Trophoblast cell (in vitro differentiated cells and primary cell): Measurements from ENCODE around the gene TTLL1.

Source experiments
- DNase-seq, 2 donors: peaks; one replicate each; pipeline ENCODE4 v3.0.0-alpha.2; 2016
- H2AFZ ChIP-seq: 2 replicates; pipeline ENCODE4 v1.6.1; 2013; ENCODE audit warnings: low read length, moderate library complexity, mild to moderate bottlenecking; ENCODE audit not compliant: insufficient read depth, poor library complexity
- H2AK5ac ChIP-seq: 2 replicates; pipeline ENCODE4 v1.6.1; 2013; ENCODE audit warnings: mild to moderate bottlenecking, low read length
- H2BK120ac ChIP-seq: 2 replicates; pipeline ENCODE4 v1.6.1; 2013; ENCODE audit warnings: low read length, mild to moderate bottlenecking, moderate library complexity; ENCODE audit not compliant: insufficient read depth, poor library complexity
- H2BK12ac ChIP-seq: 2 replicates; pipeline ENCODE4 v1.6.1; 2013; ENCODE audit warnings: mild to moderate bottlenecking, low read length, moderate library complexity
- H2BK5ac ChIP-seq: 2 replicates; pipeline ENCODE4 v1.6.1; 2013; ENCODE audit warnings: low read length, low read depth, moderate library complexity, mild to moderate bottlenecking; ENCODE audit not compliant: poor library complexity
- H3K14ac ChIP-seq: 2 replicates; pipeline ENCODE4 v1.6.1; 2013; ENCODE audit warnings: mild to moderate bottlenecking, low read length
- H3K18ac ChIP-seq: 2 replicates; pipeline ENCODE4 v1.6.1; 2013; ENCODE audit warnings: mild to moderate bottlenecking, low read length
- H3K23ac ChIP-seq: 2 replicates; pipeline ENCODE4 v1.6.1; 2013; ENCODE audit warnings: low read length
- H3K27ac ChIP-seq: 2 replicates; pipeline ENCODE4 v1.5.1; 2013; ENCODE audit warnings: low read depth, mild to moderate bottlenecking, inconsistent platforms, low read length, moderate library complexity
- H3K27me3 ChIP-seq: 2 replicates; pipeline ENCODE4 v1.6.1; 2013; ENCODE audit warnings: inconsistent platforms, mild to moderate bottlenecking, low read length, moderate library complexity; ENCODE audit not compliant: insufficient read depth
- H3K36me3 ChIP-seq, 2 experiments: 1 replicate in 1 of 2; 2 replicates in 1 of 2; pipeline ENCODE4 v1.6.1; 2013; ENCODE audit warnings: low read length in 2 of 2, mild to moderate bottlenecking in 2 of 2, moderate library complexity in 1 of 2; ENCODE audit not compliant: insufficient read depth in 2 of 2, control insufficient read depth in 1 of 2
- H3K4ac ChIP-seq: 2 replicates; pipeline ENCODE4 v1.6.1; 2013; ENCODE audit warnings: low read depth, mild to moderate bottlenecking, low read length, moderate library complexity
- H3K4me1 ChIP-seq, 2 experiments: 1 replicate in 1 of 2; 2 replicates in 1 of 2; pipeline ENCODE4 v1.6.1; 2013; ENCODE audit warnings: low read length in 2 of 2, mild to moderate bottlenecking in 2 of 2, moderate library complexity in 1 of 2; ENCODE audit not compliant: insufficient read depth in 2 of 2, control insufficient read depth in 1 of 2
- H3K4me2 ChIP-seq: 2 replicates; pipeline ENCODE4 v1.6.1; 2013; ENCODE audit warnings: inconsistent platforms, mild to moderate bottlenecking, low read length, moderate library complexity
- H3K4me3 ChIP-seq: 2 replicates; pipeline ENCODE4 v1.5.1; 2013; ENCODE audit warnings: mild to moderate bottlenecking, low read depth, low read length, inconsistent platforms
- H3K79me1 ChIP-seq: one replicate; pipeline ENCODE4 v1.6.1; 2013; ENCODE audit warnings: low read length
- H3K79me2 ChIP-seq: 2 replicates; pipeline ENCODE4 v1.6.1; 2013; ENCODE audit warnings: low read length, mild to moderate bottlenecking; ENCODE audit not compliant: control insufficient read depth, insufficient read depth, poor library complexity
- H3K9ac ChIP-seq: 2 replicates; pipeline ENCODE4 v1.6.1; 2013; ENCODE audit warnings: mild to moderate bottlenecking, low read length
- H3K9me3 ChIP-seq: 2 replicates; pipeline ENCODE4 v1.6.1; 2013; ENCODE audit warnings: low read depth, mild to moderate bottlenecking, control low read depth, inconsistent platforms, low read length; ENCODE audit not compliant: insufficient read depth
- H4K12ac ChIP-seq: 2 replicates; pipeline ENCODE4 v1.6.1; 2013; ENCODE audit warnings: low read depth, mild to moderate bottlenecking, low read length, moderate library complexity
- H4K8ac ChIP-seq: 2 replicates; pipeline ENCODE4 v1.6.1; 2013; ENCODE audit warnings: low read depth, mild to moderate bottlenecking, low read length, moderate library complexity
- H4K91ac ChIP-seq: one replicate; pipeline ENCODE4 v1.6.1; 2013; ENCODE audit warnings: low read depth, mild to moderate bottlenecking, low read length, moderate library complexity
- WGBS: extraction: QIAGEN DNeasy Blood & Tissue Kit; methylation state at CpG from one replicate; pipeline ENCODE4 v1.1.7; 2013; ENCODE audit warnings: missing lambda C conversion rate; ENCODE audit not compliant: insufficient read length, insufficient coverage; ENCODE audit errors: extremely low coverage; 5-methylcytosine and 5-hydroxymethylcytosine counted together

The TTLL1 gene

DNA sequence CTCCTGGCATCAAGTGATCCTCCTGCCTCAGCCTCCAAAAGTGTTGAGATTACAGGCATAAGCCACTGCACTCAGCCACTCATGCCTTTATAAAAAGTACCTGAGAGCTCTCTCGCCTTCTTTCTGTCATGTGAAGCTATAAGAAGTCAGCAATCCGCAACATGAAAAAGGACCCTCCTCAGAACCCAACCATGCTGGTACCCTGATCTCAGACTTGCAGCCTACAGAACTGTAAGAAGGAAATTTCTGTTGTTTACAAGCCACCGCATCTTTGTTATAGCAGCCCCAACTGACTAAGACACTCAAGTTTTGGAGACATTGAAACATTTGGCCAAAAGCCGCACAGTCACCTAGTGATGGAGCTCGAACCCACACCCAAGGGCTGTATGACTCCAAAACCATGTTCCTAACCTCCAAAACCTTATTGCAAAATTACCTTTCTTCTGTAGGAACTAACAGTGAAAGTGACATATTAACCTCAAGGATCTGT lies 83.1 kb downstream of the TTLL1 start:
- Histone ChIP-seq H3K79me2 (peaks cover 35% of the 10 kb centered on the region), H3K18ac (no peak overlapping the region), H3K27ac (no peak overlapping the region), H2BK120ac (no peak overlapping the region), H3K9ac (no peak overlapping the region), H3K14ac (no peak overlapping the region), H3K9me3 (no peaks in the 10 kb centered on the region), H3K36me3 (no peaks in the 10 kb centered on the region), H3K4me3 (no peak overlapping the region), H4K12ac (no peak overlapping the region), H3K79me1 (peaks cover 12% of the 10 kb centered on the region), H4K8ac (no peak overlapping the region), H3K4ac (peak overlapping the region; percentile 64), H3K27me3 (no peaks in the 10 kb centered on the region), H4K91ac (no peak overlapping the region), H3K4me2 (no peak overlapping the region), H3K4me1 (peaks cover 31 to 51% of the 10 kb centered on the region in 2 experiments), H2BK5ac (no peak overlapping the region), H3K23ac (no peak overlapping the region), H2BK12ac (no peak overlapping the region), H2AFZ (no peak overlapping the region), H2AK5ac (no peak overlapping the region)
- WGBS: no CpG with 5 or more reads among the region's 5 CpGs
- DNase-seq: peak; percentile 88 to 90

DNA sequence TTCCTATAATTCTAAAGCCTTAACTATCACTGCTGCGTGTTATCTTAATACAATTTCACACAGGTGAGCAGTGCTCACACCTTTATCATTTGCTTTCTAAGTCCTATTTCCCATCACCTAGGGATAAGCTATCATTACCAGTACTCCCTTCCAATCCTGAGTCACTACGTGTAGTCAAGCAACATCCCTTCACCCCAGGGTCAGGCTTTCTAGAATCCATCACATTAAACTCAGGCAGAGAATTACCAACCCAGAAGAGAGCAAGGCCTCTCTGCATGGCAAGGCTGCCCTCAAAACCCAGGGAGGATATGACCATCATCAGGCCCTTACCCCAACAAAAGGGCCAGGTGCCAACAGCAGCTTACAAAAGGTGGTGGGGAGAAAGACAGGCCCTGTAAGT lies 84.1 kb downstream of the TTLL1 start:
- Histone ChIP-seq H3K27me3 (no peaks in the 10 kb centered on the region), H3K23ac (no peak overlapping the region), H3K14ac (no peak overlapping the region), H2AK5ac (no peak overlapping the region), H4K91ac (no peak overlapping the region), H3K4ac (peak overlapping the region; percentile 64), H4K8ac (no peak overlapping the region), H2BK120ac (no peak overlapping the region), H3K4me2 (no peak overlapping the region), H3K4me3 (no peak overlapping the region), H4K12ac (no peak overlapping the region), H2BK12ac (no peak overlapping the region), H3K9me3 (no peaks in the 10 kb centered on the region), H3K79me1 (peaks cover 9% of the 10 kb centered on the region), H3K27ac (no peak overlapping the region), H2AFZ (no peak overlapping the region), H3K79me2 (peaks cover 40% of the 10 kb centered on the region), H3K4me1 (peaks cover 33 to 54% of the 10 kb centered on the region in 2 experiments), H2BK5ac (no peak overlapping the region), H3K9ac (no peak overlapping the region), H3K18ac (no peak overlapping the region), H3K36me3 (peaks cover 0 to under 1% of the 10 kb centered on the region in 2 experiments)
- no peak for DNase-seq
- WGBS: no CpG with 5 or more reads among the region's 2 CpGs

DNA sequence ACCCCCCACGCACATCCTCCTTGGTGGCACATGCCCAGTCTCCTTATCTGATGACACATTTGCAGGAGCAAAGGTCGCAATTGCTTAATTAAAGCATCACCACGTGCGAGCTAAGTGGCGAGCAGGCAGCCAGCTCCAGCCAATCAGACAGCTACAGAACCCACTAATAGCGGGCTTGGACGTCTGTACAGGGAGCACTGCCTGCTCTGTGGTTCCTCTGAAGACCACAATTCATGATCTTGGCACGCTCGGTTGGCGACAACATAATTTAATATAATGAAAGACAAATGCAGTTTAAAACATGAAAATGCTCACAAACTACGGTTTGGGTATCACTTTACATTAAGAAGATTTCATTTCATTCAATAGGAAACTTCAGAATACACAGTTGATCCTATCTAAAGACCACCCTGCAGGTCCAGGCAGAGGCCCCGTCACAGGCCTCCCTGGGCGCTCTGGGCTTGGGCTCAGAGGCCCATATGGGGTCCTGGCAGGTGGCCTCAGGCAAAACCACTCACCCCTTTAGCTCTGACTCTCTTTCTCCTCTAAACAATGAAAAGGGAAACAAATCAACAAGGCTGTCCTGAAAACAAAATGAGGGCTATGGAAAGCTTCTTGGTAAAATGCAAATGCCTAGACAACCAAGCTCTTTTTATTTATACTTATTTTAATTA lies 84.7 kb downstream of the TTLL1 start:
- no peak overlapping the region for H4K91ac ChIP-seq
- peak overlapping the region; percentile 34 for H2BK12ac ChIP-seq
- peak overlapping the region; percentile 35 for H3K18ac ChIP-seq
- H4K8ac ChIP-seq: no peak overlapping the region
- H2BK5ac ChIP-seq: no peak overlapping the region
- no peak overlapping the region for H3K4me2 ChIP-seq
- peak overlapping the region; percentile 92 for H3K4ac ChIP-seq
- no peak overlapping the region for H2AFZ ChIP-seq
- no peak overlapping the region for H4K12ac ChIP-seq
- H3K23ac ChIP-seq: no peak overlapping the region
- H3K27me3 ChIP-seq: no peaks in the 10 kb centered on the region
- H2BK120ac ChIP-seq: no peak overlapping the region
- no peak overlapping the region for H3K27ac ChIP-seq
- no peak overlapping the region for H3K9ac ChIP-seq
- peaks cover 0 to 3% of the 10 kb centered on the region in 2 experiments for H3K36me3 ChIP-seq
- no peaks in the 10 kb centered on the region for H3K9me3 ChIP-seq
- peaks cover 7% of the 10 kb centered on the region for H3K79me1 ChIP-seq
- peaks cover 36 to 52% of the 10 kb centered on the region in 2 experiments for H3K4me1 ChIP-seq
- H3K79me2 ChIP-seq: peaks cover 40% of the 10 kb centered on the region
- no CpG with 5 or more reads among the region's 13 CpGs for WGBS
- H3K14ac ChIP-seq: no peak overlapping the region
- no peak overlapping the region for H2AK5ac ChIP-seq
- DNase-seq: peak in 1 of 2 donors; percentile 10
- no peak overlapping the region for H3K4me3 ChIP-seq

DNA sequence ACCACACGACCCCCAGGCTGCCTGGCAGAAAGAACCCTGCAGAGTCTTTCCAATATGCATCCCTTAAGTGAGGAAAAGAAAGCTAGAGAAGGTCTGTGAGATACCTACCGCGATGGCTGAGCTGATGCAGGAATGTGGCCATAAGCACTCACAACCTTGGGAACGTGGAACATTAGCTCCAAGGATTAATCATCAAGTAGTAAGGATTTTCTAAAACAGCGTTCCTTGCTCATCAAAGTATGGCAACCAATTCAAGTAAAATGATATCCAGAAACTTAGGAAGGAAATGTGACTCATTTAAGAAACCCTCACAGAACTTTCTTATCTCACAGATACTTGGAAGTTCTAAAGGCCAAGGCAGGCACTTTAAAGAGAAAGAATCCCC lies 87.0 kb downstream of the TTLL1 start:
- peak in 1 of 2 donors; percentile 89 for DNase-seq
- Histone ChIP-seq H3K36me3 (peaks cover 0 to 9% of the 10 kb centered on the region in 2 experiments), H3K4me2 (no peak overlapping the region), H3K18ac (no peak overlapping the region), H3K9me3 (no peaks in the 10 kb centered on the region), H3K23ac (no peak overlapping the region), H4K8ac (no peak overlapping the region), H3K27me3 (no peaks in the 10 kb centered on the region), H2BK12ac (no peak overlapping the region), H4K12ac (no peak overlapping the region), H2BK120ac (no peak overlapping the region), H3K9ac (no peak overlapping the region), H3K4me1 (peaks cover 29 to 45% of the 10 kb centered on the region in 2 experiments), H4K91ac (no peak overlapping the region), H3K14ac (no peak overlapping the region), H3K27ac (no peak overlapping the region), H3K4me3 (no peak overlapping the region), H3K79me1 (peaks cover 1% of the 10 kb centered on the region), H3K79me2 (peaks cover 49% of the 10 kb centered on the region), H2AK5ac (no peak overlapping the region), H3K4ac (peak overlapping the region; percentile 50), H2BK5ac (no peak overlapping the region), H2AFZ (no peak overlapping the region)
- no CpG with 5 or more reads among the region's 5 CpGs for WGBS
